ENCODE data around the gene CFAP410. TPM values are rescaled to one million over a fixed set of nuclear protein-coding genes. Genes with fewer than 3 reads are reported as not detected.

Gene CFAP410
- total RNA-seq, 1 donor from 2014 or later: 4.8 TPM

- no peak for DNase-seq (ENCODE audit: low read depth in 2 of 2)
These were observed 7.4 kb downstream of the CFAP410 start for GRCh38 chr21:44331650-44332307.

GRCh38 chr21:44331209-44331608 lies 8.0 kb downstream of the CFAP410 start:
- DNase-seq (ENCODE audit: low read depth in 2 of 2): no peak

GRCh38 chr21:44330698-44331097 lies 8.5 kb downstream of the CFAP410 start:
- no peak for DNase-seq (ENCODE audit: low read depth in 2 of 2)

GRCh38 chr21:44329971-44330681 lies 9.1 kb downstream of the CFAP410 start:
- no peak for DNase-seq (ENCODE audit: low read depth in 2 of 2)

- DNase-seq (ENCODE audit: low read depth in 2 of 2): no peak
These were observed 9.9 kb downstream of the CFAP410 start for GRCh38 chr21:44329086-44329889.

- DNase-seq (ENCODE audit: low read depth in 2 of 2): no peak
These were observed 10.8 kb downstream of the CFAP410 start for GRCh38 chr21:44328242-44328895.

- DNase-seq (ENCODE audit: low read depth in 2 of 2): no peak
These were observed 11.6 kb downstream of the CFAP410 start for GRCh38 chr21:44327603-44327974.

- no peak for DNase-seq (ENCODE audit: low read depth in 2 of 2)
These were observed 12.2 kb downstream of the CFAP410 start for GRCh38 chr21:44326716-44327602.

- DNase-seq (ENCODE audit: low read depth in 2 of 2): no peak
These were observed 12.9 kb downstream of the CFAP410 start for GRCh38 chr21:44326272-44326647.

- DNase-seq (ENCODE audit: low read depth in 2 of 2): no peak
These were observed 13.6 kb downstream of the CFAP410 start for GRCh38 chr21:44325386-44326271.

GRCh38 chr21:44324854-44325107 lies 14.4 kb downstream of the CFAP410 start:
- no peak for DNase-seq (ENCODE audit: low read depth in 2 of 2)

- no peak for DNase-seq (ENCODE audit: low read depth in 2 of 2)
These were observed 14.9 kb downstream of the CFAP410 start for GRCh38 chr21:44324106-44324853.

- no peak for DNase-seq (ENCODE audit: low read depth in 2 of 2)
These were observed 15.6 kb downstream of the CFAP410 start for GRCh38 chr21:44323591-44323990.

GRCh38 chr21:44322621-44323325 lies 16.4 kb downstream of the CFAP410 start:
- no peak for DNase-seq (ENCODE audit: low read depth in 2 of 2)

GRCh38 chr21:44321846-44322450 lies 17.2 kb downstream of the CFAP410 start:
- no peak for DNase-seq (ENCODE audit: low read depth in 2 of 2)

- no peak for DNase-seq (ENCODE audit: low read depth in 2 of 2)
These were observed 18.3 kb downstream of the CFAP410 start for GRCh38 chr21:44320847-44321246.

- no peak for DNase-seq (ENCODE audit: low read depth in 2 of 2)
These were observed 19.7 kb downstream of the CFAP410 start for GRCh38 chr21:44319407-44320065.

All from lung microvascular endothelial cell (primary cell).